Measurements from ENCODE around the gene LHFPL2.
A peak's percentile ranks its signal among the peaks of the same experiment; 100 is the strongest.

LHFPL2 gene

GRCh38 chr5:78613756-78614155 lies 34.8 kb downstream of the LHFPL2 start:
- no peak for DNase-seq

DNA sequence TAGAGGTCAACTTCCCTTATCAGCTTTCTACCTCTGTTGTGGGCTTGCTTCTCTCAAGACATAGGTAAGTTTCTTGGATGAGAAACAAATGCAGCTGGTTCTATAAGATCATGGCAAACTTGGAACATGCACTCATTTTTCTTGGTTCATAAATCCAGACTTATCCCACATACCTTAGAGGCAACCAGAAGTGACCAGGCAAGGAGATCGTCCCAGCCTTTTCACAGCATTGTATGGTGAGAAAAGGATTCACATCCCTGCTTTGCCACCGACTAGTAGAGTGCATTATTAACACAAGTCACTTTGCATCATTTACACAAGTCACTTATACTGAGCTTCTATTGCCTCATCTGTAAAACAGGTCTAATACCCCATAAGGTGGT lies 35.4 kb downstream of the LHFPL2 start:
- no peak for DNase-seq

DNA sequence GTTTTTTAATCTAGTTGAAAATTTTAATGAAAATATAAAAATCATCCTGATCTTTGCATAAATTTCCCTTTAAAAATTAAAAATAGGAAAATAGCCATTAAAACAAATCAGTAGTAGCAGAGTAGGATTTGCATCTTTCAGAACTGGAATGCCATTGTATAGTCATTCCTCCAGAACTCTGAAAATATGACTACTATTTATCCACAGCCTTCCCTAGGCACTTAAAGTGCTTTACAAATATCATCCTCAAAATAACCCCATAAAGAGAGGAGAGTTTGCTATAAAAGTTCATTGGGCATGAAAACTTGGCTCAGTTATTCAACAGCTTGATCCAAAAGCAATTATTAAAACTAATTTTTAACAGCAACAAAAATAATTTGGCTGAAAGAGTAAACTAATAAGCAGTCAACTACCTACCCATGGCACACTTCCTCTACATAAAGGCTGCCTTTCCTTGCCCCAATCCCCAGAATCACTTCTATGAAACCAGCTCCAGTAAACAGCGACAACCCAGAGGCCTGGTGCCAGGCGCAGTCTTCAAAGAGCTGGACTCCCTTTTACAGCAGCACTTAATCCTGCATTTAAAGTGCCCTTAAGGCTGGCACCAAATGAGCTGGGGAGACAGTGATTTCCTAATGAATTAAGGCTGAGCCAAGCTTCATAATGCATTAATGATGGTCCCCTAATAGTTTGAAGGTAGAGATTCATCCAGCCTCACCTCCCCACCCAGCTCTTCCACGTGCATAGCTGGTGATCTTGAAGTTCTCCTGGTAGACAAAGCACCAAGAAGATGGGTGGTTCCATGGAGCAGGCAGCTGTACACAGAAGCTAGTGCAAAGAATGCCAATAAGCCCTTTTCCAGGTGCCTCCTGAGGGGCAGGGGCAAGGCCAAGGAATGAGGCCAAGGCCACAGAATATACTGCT lies 36.1 kb downstream of the LHFPL2 start:
- no peak for DNase-seq

DNA sequence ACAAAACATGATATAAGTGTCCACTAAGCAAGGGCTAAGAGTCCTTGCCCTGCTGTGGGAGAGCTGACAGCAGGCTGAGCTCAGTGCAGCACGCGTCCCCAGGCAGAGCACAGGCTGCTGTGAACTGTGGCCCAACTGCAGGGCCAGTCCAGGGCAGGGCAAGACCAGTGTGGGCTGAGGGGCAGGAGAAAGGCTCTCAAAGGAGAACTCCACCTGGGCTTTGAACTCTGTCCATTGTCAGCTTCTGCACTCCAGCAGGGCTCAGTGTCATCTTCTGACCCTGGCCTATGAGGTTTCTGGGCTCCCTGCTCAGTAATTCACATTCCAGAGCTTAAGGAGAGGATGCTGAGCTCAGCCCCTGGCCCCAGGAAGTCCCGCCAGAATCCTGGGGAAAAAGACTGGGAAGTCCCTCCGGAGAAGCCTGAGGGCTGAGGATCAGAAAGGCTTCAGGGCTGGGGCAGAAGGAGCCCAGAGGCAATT lies 37.4 kb downstream of the LHFPL2 start:
- DNase-seq: no peak

DNA sequence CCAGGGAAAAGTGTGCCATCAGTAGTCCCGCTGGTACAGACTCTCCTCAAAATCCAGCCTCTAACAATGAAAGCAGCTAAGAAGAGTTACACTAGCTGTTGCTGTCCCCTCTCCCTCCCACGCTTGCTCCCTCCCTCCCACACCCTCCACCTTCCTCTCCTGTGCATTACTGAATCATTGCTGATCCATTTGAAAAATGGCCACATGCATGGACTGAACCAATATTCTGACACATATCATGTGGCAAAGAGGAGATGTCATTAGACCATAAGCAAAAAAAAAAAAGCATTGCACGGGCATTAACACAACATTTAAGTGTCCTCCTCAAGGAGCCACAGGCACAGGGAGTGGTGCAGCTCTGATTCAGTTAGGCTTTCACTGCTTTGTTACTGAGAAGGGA lies 37.9 kb downstream of the LHFPL2 start:
- no peak for DNase-seq

DNA sequence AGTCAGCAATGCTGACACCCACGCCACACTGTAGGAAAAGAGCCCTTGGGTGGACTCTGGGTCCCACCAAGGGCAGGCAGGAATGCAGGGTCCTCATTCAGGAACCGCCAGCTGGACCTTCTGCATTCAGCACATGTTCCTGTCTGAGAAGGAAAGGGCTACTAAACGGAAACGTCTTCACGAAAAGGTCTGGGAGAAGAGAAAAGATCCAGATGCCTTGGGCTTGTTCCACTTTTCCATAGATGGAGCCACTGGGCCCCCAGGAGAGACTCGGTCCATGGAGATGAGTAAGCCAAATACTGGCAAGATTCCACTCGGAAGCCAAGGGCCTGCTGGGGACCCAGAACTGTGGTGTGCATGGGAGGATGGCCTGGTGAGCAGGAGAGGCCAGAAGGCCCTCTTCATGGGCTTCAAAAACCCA lies 38.4 kb downstream of the LHFPL2 start:
- no peak for DNase-seq

GRCh38 chr5:78607864-78608263 lies 40.7 kb downstream of the LHFPL2 start:
- no peak for DNase-seq

DNA sequence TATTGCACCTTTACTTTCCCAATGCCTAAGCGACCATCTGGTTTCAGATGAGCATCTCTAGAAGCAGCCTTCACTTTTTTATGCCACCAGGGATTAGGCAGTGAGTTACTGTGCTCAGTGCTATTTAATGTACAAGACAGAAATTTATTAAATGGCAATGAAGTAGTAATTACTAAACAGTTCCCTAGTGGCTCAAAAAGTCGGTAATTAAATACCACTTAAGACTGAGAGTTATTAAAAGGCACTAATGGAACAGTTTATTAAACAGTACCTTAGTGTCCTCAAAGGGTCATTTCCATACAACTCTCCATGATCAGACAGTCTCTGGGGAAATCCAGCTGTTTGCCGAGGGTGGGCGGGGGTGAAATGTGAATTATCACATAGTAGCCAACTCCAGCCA lies 42.3 kb downstream of the LHFPL2 start:
- no peak for DNase-seq

DNA sequence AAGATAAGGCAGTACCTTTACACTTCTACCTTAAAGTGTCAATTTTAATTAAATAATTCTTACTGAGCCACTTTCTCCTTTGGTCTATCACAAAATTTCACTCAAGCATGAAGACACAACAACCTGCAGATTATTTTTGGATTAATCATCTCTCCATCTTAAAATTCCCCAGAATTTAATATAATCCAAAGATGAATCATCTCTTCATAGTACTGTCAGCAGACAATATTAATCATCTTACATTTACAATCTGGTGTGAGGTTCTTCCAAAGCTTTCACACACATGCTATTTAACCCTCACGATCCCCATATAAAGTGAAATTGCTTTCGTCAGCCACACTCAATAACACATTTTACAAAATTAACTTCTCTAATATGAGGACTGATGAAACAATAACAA lies 43.0 kb downstream of the LHFPL2 start:
- no peak for DNase-seq

DNA sequence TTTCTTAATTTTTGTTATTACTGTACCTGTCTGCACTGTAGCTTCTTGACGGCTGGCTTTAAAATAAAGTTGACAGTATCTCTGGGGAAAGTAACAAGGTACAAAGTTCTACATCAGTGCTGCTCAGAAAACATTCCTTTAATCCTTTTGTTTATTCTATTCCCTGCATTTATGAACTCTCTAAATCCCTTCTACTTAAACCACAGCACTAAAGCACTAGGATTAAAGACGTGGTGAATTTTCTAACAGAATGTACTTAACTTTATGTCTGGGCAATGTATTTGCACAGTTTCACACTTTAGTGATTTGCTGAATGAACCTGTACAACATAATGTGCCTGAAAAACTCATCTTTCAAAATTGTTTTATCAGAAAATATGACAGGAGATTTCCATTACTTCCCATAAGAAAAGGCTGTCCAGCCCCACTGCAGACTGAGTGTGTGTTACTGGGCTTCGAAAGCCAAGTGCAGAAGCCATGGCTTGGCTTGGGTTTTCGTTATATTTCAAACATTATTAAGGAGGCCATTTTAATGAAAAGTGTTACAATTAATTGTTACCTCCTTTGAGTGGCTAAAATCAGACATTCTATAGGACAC lies 43.8 kb downstream of the LHFPL2 start:
- DNase-seq: no peak

DNA sequence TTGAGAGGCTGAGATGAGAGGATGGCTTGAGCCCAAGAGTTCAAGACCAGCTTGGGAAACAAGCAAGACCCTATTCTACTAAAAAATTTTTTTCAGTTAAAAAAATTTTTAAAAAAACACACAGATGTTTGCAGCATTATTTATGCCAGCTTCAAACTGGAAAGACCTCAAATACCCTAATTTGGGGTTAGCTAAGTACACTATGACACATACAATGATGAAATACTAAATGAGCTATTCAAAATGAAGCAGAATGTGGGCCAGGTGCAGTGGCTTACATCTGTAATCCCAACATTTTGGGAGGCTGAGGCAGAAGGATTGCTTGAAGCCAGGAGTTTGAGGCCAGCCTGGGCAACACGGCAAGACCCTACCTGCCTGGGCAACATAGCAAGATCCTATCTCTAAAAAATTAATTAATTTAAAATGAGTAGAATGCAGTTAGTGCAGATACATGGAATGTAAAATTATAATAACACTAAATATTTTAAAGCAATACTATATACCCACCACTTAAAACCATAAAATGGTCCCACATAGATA lies 44.9 kb downstream of the LHFPL2 start:
- no peak for DNase-seq

DNA sequence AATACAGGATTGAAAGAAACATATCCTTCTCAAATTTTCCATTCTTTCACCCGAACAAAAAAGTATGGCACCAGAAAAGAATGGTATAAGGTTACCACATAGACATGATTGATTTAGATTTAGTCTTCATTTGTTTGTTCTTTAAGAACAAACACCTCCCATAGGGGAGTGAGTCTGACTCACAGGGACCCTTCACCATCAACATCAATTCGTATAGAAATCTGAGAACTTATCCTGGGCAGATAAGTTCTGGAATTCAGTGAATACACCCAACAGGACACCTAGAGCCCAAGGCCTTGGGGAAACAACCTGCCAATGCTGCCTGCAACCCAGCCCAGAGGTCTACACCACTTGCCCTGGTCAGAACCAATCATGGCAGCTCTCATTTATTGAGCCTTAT lies 46.2 kb downstream of the LHFPL2 start:
- DNase-seq: no peak

- no peak for DNase-seq
Observed at GRCh38 chr5:78601559-78602314, 46.8 kb downstream of the LHFPL2 start.

DNA sequence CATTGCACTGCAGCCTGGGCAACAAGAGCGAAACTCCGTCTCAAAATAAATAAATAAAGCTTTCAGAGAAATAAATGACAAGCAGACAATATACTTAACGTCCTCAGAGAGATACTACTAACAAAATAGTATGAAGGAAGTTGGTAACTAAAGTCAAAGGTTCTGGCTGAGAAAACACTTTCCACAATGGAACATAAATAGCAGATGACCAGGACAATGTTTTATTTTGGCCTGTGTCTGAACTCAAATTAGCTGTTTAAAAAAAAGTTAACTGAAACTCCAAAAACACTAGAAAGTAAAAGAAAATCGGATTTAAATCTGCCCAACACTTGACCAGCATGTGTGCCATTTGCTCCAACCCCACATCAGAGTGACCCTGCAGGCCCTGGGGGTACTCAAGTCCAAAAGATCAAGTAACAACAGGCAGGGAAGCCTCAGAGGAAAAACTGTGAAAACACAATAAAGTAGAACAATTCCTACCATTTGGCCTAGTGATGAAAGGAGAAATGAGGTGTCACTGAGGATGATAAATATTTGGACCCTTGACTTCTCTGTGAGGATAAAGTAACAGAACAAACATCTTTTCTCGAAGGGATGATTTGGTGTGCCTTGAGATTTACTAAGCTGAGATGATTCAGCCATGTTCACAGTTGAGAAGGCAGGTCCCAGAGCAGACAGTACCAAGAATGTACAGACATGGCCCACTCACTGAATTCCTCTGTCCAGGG lies 47.7 kb downstream of the LHFPL2 start:
- no peak for DNase-seq

DNA sequence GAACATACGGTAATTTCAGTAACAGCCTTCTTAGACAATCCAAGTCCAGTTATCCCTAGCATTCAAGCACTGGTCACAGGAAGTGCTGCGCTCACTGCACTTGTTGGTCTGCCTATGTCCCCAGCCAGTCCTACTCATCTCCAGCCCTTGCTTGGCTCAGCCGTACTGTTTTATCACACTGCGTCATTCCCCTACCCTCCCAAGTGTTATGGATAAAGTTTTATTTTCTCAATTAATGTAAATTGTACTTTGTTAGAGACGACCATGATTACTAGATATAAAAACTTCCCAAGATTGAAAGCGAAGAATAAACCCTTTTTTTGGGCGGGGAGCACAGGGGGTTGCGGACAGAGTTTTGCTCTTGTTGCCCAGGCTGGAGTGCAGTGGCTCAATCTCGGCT lies 49.6 kb downstream of the LHFPL2 start:
- DNase-seq: no peak

GRCh38 chr5:78597974-78598371 lies 50.6 kb downstream of the LHFPL2 start:
- DNase-seq: no peak

DNA sequence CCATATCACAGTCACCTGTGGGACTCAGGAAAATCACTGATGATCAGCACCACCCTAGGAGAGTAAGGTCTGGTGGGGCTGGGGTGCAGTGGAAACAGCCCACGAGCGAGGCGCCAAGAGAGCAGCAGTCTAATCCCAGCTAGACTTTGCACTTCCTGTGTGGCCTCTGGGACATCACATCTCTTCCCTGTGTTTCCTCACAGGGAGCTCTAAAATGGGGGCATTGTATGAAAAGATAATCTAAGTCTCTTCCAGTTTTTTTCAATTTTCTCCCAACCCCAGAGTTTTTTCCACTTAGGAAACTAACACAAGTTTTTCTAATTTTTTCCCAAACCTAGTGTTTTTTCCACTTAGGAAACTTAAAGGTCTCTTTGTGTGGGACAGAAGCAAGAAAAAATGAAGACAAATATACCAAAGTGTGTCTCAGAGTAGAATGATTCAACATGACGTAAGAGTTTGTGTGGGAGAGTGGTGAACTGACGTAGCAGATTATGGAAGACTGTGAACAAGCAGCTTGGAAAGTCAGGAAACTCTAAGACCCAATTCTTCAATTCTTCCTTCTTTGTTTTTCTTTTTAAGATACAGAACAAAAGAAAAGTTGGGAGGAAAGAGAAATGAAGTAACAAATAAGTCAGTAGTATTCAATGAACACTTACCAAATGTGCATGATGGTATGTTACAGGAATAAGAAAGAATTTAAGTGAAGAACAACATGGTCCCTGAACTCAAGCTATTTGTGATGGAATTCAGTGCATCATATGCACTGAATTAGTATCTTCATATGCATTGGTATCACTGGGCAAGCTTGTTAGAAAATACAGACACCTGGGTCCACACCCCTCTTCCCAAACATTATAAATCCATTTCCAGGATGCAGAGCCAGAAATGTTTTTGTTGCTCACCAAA lies 51.3 kb downstream of the LHFPL2 start:
- no peak for DNase-seq

DNA sequence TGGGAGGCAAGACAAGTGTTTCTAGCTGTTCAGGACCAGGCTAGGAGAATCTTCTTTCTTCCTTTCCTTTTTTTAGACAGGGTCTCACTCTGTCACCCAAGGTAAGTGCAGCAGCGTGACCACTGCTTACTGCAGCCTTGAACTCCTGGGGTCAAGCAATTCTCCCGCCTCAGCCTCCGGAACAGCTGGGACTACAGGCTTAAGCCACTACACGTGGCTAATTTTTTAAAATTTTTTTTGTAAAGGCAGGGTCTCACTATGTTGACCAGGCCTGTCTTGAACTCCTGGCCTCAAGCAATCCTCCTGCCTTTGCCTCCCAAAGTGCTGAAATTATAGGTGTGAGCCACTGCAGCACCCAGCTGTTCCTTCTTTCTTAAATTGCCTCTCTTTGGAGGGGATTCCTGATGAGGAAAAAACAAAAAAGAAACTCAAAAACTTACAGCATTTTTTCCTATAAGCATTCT lies 53.1 kb downstream of the LHFPL2 start:
- no peak for DNase-seq

DNA sequence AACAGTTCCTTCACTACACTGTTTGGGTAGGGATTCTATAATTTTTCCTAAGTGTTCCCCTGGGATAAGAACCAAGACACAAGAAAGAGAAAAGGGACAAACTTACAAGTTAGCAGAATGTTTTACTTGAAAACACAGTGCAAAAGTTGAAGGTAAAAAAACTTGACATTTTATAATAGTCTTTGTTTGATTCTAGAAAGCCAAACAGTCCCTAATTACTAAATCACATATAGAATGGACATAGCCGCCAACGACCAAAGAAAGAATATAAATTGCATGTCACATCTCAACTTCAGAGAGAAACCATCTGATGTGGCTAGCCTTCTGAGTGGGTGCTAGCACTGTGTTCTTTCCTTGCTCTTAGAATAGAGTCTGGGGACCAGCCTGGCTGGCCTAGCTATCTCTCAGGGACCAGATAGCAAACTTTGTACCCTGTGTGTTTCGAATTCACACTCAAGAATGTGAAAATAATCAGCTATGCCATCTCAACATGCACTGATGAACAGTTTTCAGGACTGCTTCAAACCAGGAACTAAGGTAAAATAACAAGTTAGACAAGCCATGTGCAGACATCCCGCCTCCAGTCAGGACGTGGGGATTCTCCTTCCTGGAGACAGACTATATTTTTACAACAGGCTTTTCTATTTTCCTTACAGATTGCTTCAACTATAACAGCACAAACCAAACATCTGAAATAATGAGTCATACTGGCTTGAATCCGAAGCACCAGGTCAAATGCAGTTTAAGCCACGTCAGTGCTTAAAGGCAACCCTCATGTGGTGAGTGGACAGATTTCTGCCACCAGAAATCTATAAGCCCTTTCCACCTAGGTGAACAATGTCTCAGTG lies 53.7 kb downstream of the LHFPL2 start:
- peak; percentile 80 for DNase-seq

DNA sequence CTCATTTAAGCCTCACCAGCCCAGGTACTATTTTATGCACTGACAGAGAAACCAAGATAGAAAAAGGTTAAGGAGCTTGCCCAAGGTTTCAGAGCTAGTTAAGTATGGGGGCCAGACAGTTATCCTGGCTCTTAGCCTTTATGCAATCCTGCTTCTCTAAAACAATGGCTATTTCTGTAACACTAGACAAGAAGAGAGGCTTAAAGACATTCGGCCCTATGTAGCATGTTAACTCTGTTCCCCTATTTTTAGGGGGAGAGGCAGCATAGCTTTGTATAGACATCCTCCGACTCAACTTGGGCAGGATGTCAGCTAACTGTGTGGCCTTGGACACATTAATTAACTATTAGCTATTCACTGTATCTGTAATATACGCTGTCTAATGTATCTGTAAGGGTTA lies 54.6 kb downstream of the LHFPL2 start:
- no peak for DNase-seq

GRCh38 chr5:78593465-78593864 lies 55.1 kb downstream of the LHFPL2 start:
- no peak for DNase-seq
